Ishikawa (cell line): Measurements from ENCODE around the gene ROGDI.

Experiments
- CEBPB ChIP-seq: IDR thresholded peaks from 2 replicates; pipeline ENCODE4 v1.6.1; 2012
- CREB1 ChIP-seq: IDR thresholded peaks from 2 replicates; pipeline ENCODE4 v1.6.1; 2012; ENCODE audit warnings: low read depth
- EGR1 ChIP-seq: IDR thresholded peaks from 2 replicates; pipeline ENCODE4 v1.6.1; 2012
- EP300 ChIP-seq: IDR thresholded peaks from 2 replicates; pipeline ENCODE4 v1.6.1; 2012; ENCODE audit warnings: borderline replicate concordance
- FOXM1 ChIP-seq: IDR thresholded peaks from 2 replicates; pipeline ENCODE4 v1.6.1; 2012; ENCODE audit warnings: low read depth, borderline replicate concordance
- MAX ChIP-seq: IDR thresholded peaks from 2 replicates; pipeline ENCODE4 v1.6.1; 2012
- NFIC ChIP-seq: IDR thresholded peaks from 2 replicates; pipeline ENCODE4 v1.6.1; 2012
- RAD21 ChIP-seq: IDR thresholded peaks from 2 replicates; pipeline ENCODE4 v1.6.1; 2012; ENCODE audit warnings: low read depth
- REST ChIP-seq: IDR thresholded peaks from 2 replicates; pipeline ENCODE4 v1.6.1; 2012; ENCODE audit warnings: low read depth, mild to moderate bottlenecking
- TAF1 ChIP-seq: IDR thresholded peaks from 2 replicates; pipeline ENCODE4 v1.6.1; 2012; ENCODE audit warnings: low read depth, mild to moderate bottlenecking
- TCF12 ChIP-seq: IDR thresholded peaks from 2 replicates; pipeline ENCODE4 v1.6.1; 2012; ENCODE audit warnings: low read depth
- TEAD4 ChIP-seq: IDR thresholded peaks from 2 replicates; pipeline ENCODE4 v1.6.1; 2012
- USF1 ChIP-seq: IDR thresholded peaks from 2 replicates; pipeline ENCODE4 v1.6.1; 2012
- YY1 ChIP-seq: IDR thresholded peaks from 2 replicates; pipeline ENCODE4 v1.6.1; 2012; ENCODE audit warnings: low read depth
- ZBTB7A ChIP-seq: IDR thresholded peaks from 2 replicates; pipeline ENCODE4 v1.6.1; 2012; ENCODE audit warnings: low read depth

Gene ROGDI

GRCh38 chr16:4846503-4846900, 44.1 kb upstream of the ROGDI start:
- no peak for TF ChIP-seq RAD21
- no peak for TF ChIP-seq YY1
- TF ChIP-seq TAF1: no peak
- TF ChIP-seq USF1: no peak
- no peak for TF ChIP-seq TEAD4
- TF ChIP-seq EGR1: no peak
- no peak for TF ChIP-seq TCF12
- no peak for TF ChIP-seq FOXM1

- TF ChIP-seq YY1: no peak
- TF ChIP-seq FOXM1: no peak
- no peak for TF ChIP-seq REST
- TF ChIP-seq NFIC: no peak
- no peak for TF ChIP-seq EP300
- TF ChIP-seq TCF12: no peak
- no peak for TF ChIP-seq CREB1
- TF ChIP-seq CEBPB: no peak
- TF ChIP-seq USF1: no peak
- no peak for TF ChIP-seq TAF1
- no peak for TF ChIP-seq MAX
- TF ChIP-seq ZBTB7A: no peak
- TF ChIP-seq EGR1: no peak
- no peak for TF ChIP-seq TEAD4
- TF ChIP-seq RAD21: no peak
These were observed 38.6 kb upstream of the ROGDI start for GRCh38 chr16:4840984-4841383.

- TF ChIP-seq NFIC (peak; percentile 15; the same call in 1 of the 2 replicates), TEAD4 (no peak)
These were observed 37.5 kb upstream of the ROGDI start for GRCh38 chr16:4839942-4840341.

GRCh38 chr16:4837733-4838501, 35.5 kb upstream of the ROGDI start:
- TF ChIP-seq MAX (no peak), EGR1 (no peak), NFIC (no peak), EP300 (no peak), TEAD4 (no peak), USF1 (no peak), CEBPB (no peak), RAD21 (no peak), CREB1 (no peak), TAF1 (no peak), YY1 (no peak), TCF12 (no peak)

GRCh38 chr16:4836727-4837126, 34.3 kb upstream of the ROGDI start:
- TF ChIP-seq EGR1 (no peak), NFIC (no peak), REST (no peak), MAX (no peak), RAD21 (no peak), ZBTB7A (no peak), CEBPB (no peak), FOXM1 (no peak)

GRCh38 chr16:4833584-4833983, 31.2 kb upstream of the ROGDI start:
- TF ChIP-seq EP300: no peak
